ENCODE results near the gene RPL7L1. TPM values are rescaled to one million over a fixed set of nuclear protein-coding genes. Genes with fewer than 3 reads are reported as not detected.
"Not testable (repeated sequence)": the region's sequence is repeated elsewhere in the genome, so short reads cannot be mapped to it uniquely, and the experiment has no call there.

RPL7L1 gene
- total and polyA plus RNA-seq, 2 of the 13 experiments (the other 11 are each of a cell fraction or from before 2014, with no cell fraction given) = 51.6 to 179 TPM

DNA sequence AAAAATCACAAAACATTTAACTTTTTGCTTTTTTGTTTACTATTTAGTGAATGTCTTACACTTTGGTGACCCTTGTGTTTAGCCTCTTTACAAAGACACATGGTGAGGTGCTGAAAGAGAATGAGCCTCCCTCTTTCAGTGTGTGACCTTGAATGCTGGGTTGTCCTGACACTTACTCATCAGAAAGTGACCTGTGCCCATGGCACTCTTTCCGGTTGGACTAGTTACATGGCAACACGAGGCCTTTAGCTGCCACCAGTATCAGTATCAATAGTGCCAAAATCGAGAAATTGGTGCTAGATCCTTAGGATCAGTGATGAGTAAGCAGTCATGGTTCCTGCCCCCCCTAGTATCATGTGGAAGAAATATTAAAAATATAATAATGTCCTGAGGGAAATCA, 1.7 kb upstream of the RPL7L1 start (continued):
- peak; percentile 56 for TF ChIP-seq PAXIP1 (CRISPR knock-in tag; conservative IDR thresholded peaks at IDR 0.05)
- TF ChIP-seq ZNF564 (CRISPR knock-in tag; IDR thresholded peaks at IDR 0.05) = no peak

- TSS peak; percentile 83 for BruUV-seq (replicated peaks)
- POLR2A ChIA-PET = interaction anchor here (0.8 to 6.4 kb wide), 28 partner anchors 10 to 1093 kb away, joined by 3 to 147 read pairs (median 4); partner anchors contain the start of genes BICRAL, CNPY3, CUL7 and GNMT
- H3K9me3 ChIP-seq (ENCODE audit: low read length); H3K27me3 ChIP-seq (ENCODE audit: control insufficient read depth in 1 of 2, insufficient read depth in 2 of 2, low read length in 2 of 2); DNase-seq (ENCODE audit: low spot score); H2AFZ ChIP-seq (ENCODE audit: low read length); in situ Hi-C loops (cut with HindIII; ENCODE audit: extremely low pct_ligation_motif_present, low pct_unique_long_range_greater_than_20kb); FAIRE-seq; intact Hi-C loops (cut with micrococcal nuclease; ENCODE audit: unreplicated experiment); CTCF ChIA-PET (ENCODE audit: low intra/inter-chr PET ratio, low total read pairs); ATAC-seq: not testable (repeated sequence)
- Histone ChIP-seq H3K36me3 (replicated peaks in 1 of 2; ENCODE audit: control insufficient read depth in 1 of 2, insufficient read depth in 2 of 2, low read length in 2 of 2) (peaks cover 21 to 32% of the 10 kb centered on the region in 2 experiments), H3K79me2 (ENCODE audit: insufficient read depth, low read length) (peaks cover 42% of the 10 kb centered on the region), H3K27ac (ENCODE audit: extremely low read length, insufficient read depth, low read length) (peak overlapping the region; percentile 93), H3K4me2 (ENCODE audit: low read depth, low read length) (peak overlapping the region; percentile 84), H3K4me3 (replicated peaks in 1 of 3; ENCODE audit: insufficient read depth in 1 of 3, low read depth in 2 of 3, low read length in 3 of 3) (peak overlapping the region; percentile 85 to 92 (median 89)), H3K4me1 (ENCODE audit: insufficient read depth, low read length) (peaks cover 69% of the 10 kb centered on the region), H3K9ac (ENCODE audit: insufficient read depth, low read depth, low read length) (peak overlapping the region; percentile 97), H4K20me1 (ENCODE audit: insufficient read depth, low read length) (peaks cover 11% of the 10 kb centered on the region)
- 15% methylated on average over 25 of the region's 25 CpGs for WGBS (ENCODE audit: low lambda C conversion rate)
- 0 out of 2 replicates have a peak, but pooled peaks have one; percentile 10 for TF ChIP-seq ZNF34 (CRISPR knock-in tag; IDR thresholded peaks at IDR 0.05; ENCODE audit: borderline replicate concordance)
- TF ChIP-seq, protein P1, sequence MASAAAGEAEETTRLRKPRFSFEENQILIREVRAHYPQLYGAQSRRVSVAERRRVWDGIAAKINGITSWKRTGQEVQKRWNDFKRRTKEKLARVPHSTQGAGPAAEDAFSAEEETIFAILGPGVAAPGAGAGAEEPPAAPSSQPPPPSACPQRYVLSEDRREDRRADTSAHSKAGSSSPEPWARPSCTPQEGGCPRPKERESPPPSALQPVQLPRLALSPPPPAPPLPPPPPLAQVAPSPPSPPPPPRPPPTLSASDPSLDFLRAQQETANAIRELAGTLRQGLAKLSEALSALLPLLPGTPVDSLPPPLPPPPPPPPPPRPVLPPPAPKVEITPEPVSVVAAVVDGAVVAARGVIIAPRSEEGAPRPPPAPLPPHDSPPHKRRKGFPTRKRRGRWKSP (CRISPR knock-in tag; IDR thresholded peaks at IDR 0.05) = 0 out of 2 replicates have a peak, but pooled peaks have one; percentile 7
- TF ChIP-seq ZNF552 (CRISPR knock-in tag; IDR thresholded peaks at IDR 0.05; ENCODE audit: borderline replicate concordance) = peak; percentile 9; the same call in 1 of the 2 replicates
- TF ChIP-seq, protein P2, sequence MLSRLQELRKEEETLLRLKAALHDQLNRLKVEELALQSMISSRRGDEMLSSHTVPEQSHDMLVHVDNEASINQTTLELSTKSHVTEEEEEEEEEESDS (CRISPR knock-in tag; IDR thresholded peaks at IDR 0.05; ENCODE audit: borderline replicate concordance) = peak; percentile 19; the same call in 1 of the 2 replicates
- TF ChIP-seq TMF1 (CRISPR knock-in tag; IDR thresholded peaks at IDR 0.05; ENCODE audit: low read depth) = peak; percentile 29; the same call in 1 of the 2 replicates
- peak; percentile 16; the same call in 1 of the 2 replicates for TF ChIP-seq ZNF343 (CRISPR knock-in tag; IDR thresholded peaks at IDR 0.05)
- TF ChIP-seq, protein P3, sequence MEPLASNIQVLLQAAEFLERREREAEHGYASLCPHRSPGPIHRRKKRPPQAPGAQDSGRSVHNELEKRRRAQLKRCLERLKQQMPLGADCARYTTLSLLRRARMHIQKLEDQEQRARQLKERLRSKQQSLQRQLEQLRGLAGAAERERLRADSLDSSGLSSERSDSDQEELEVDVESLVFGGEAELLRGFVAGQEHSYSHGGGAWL (CRISPR knock-in tag; IDR thresholded peaks at IDR 0.05) = 0 out of 2 replicates have a peak, but pooled peaks have one; percentile 29
- peak; percentile 23; the same call in 1 of the 2 replicates for TF ChIP-seq IRF9 (CRISPR knock-in tag; IDR thresholded peaks at IDR 0.05; ENCODE audit: borderline replicate concordance)
- TF ChIP-seq BRF2 (CRISPR knock-in tag; IDR thresholded peaks at IDR 0.05) = peak; percentile 40; the same call in 1 of the 2 replicates
- TF ChIP-seq RBFOX2 (IDR thresholded peaks at IDR 0.05; ENCODE audit: low read depth, low read length) = peak; percentile 42
These were observed 913 bp downstream of the RPL7L1 start for GRCh38 chr6:42880240-42880817.
